MM.1S (cell line): ENCODE data around the gene RPL35A.
"Not testable (repeated sequence)": the region's sequence is repeated elsewhere in the genome, so short reads cannot be mapped to it uniquely, and the experiment has no call there.

Experiments used
- DNase-seq: peaks from one replicate; pipeline ENCODE4 v3.0.0-alpha.2; 2015
- H2AFZ ChIP-seq: fragments of 300-600 bp; sonication (generic); 2 replicates; pipeline ENCODE4 v1.6.0; 2016; ENCODE audit warnings: antibody characterized with exemption, low read length
- H3F3A ChIP-seq: fragments of 300-600 bp; sonication (generic); 2 replicates; pipeline ENCODE4 v1.6.1; 2016; ENCODE audit warnings: mild to moderate bottlenecking, antibody characterized with exemption, low read length, moderate library complexity, mixed read lengths; ENCODE audit not compliant: insufficient read depth
- H3K27ac ChIP-seq: fragments of 300-600 bp; sonication (generic); 2 replicates; pipeline ENCODE4 v1.5.1; 2016; ENCODE audit warnings: mild to moderate bottlenecking, low read length
- H3K27me3 ChIP-seq: fragments of 300-600 bp; sonication (generic); replicated peaks from 2 replicates; pipeline ENCODE4 v1.6.0; 2016; ENCODE audit warnings: low read length; ENCODE audit not compliant: insufficient read depth
- H3K36me3 ChIP-seq: fragments of 300-600 bp; sonication (generic); replicated peaks from 2 replicates; pipeline ENCODE4 v1.6.1; 2016; ENCODE audit warnings: mild to moderate bottlenecking, low read length, mixed read lengths; ENCODE audit not compliant: insufficient read depth
- H3K4me1 ChIP-seq: fragments of 300-600 bp; sonication (generic); 2 replicates; pipeline ENCODE4 v1.6.1; 2016; ENCODE audit warnings: low read length, mixed read lengths
- H3K4me2 ChIP-seq: fragments of 300-600 bp; sonication (generic); 2 replicates; pipeline ENCODE4 v1.6.0; 2016; ENCODE audit warnings: low read depth, low read length
- H3K4me3 ChIP-seq: fragments of 300-600 bp; sonication (generic); 2 replicates; pipeline ENCODE4 v1.5.1; 2016; ENCODE audit warnings: low read length, mixed read lengths
- H3K79me2 ChIP-seq: fragments of 300-600 bp; sonication (generic); 2 replicates; pipeline ENCODE4 v1.6.1; 2016; ENCODE audit warnings: mixed run types, low read length, mixed read lengths
- H3K9ac ChIP-seq: fragments of 300-600 bp; sonication (generic); 2 replicates; pipeline ENCODE4 v1.6.1; 2016; ENCODE audit warnings: low read length, mixed read lengths
- H3K9me2 ChIP-seq: fragments of 300-600 bp; sonication (generic); replicated peaks from 2 replicates; pipeline ENCODE4 v1.6.1; 2016; ENCODE audit warnings: mild to moderate bottlenecking, low read length, mixed read lengths; ENCODE audit not compliant: insufficient read depth
- H3K9me3 ChIP-seq: fragments of 300-600 bp; sonication (generic); replicated peaks from 2 replicates; pipeline ENCODE4 v1.6.1; 2016; ENCODE audit warnings: mild to moderate bottlenecking, low read length, mixed read lengths; ENCODE audit not compliant: insufficient read depth
- H4K20me1 ChIP-seq: fragments of 300-600 bp; sonication (generic); 2 replicates; pipeline ENCODE4 v1.6.1; 2016; ENCODE audit warnings: mild to moderate bottlenecking, low read length, moderate library complexity, mixed read lengths; ENCODE audit not compliant: insufficient read depth
- CTCF ChIP-seq: fragments of 300-600 bp; sonication (generic); IDR thresholded peaks from 2 replicates; pipeline ENCODE4 v1.5.1; 2016; ENCODE audit warnings: antibody characterized with exemption, low read length, mixed read lengths
- EZH2 ChIP-seq: fragments of 300-600 bp; sonication (generic); optimal IDR thresholded peaks from 2 replicates; pipeline ENCODE3; 2017; ENCODE audit warnings: low read depth, mild to moderate bottlenecking, antibody characterized with exemption, low read length, mixed read lengths
- EZH2phosphoT487 ChIP-seq: fragments of 300-600 bp; sonication (generic); IDR thresholded peaks from 2 replicates; pipeline ENCODE4 v1.6.1; 2018; ENCODE audit warnings: antibody characterized with exemption, low read length

Gene RPL35A

DNA sequence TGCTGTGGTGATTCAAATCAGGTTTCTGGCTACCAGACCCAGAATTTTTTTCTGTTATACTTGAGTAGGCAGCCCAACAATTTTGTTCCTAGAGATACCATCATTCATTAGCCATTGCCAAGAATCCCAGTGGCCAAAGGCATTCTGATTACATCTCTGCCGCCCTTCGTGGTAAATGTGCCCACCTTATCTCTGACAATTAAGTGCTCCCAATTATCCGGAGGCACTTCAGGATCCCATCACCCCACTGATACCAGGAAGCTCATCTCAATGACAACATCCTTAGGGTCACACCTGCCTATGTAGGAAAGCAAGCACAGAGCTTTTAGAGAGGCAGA, 43.2 kb upstream of the RPL35A start:
- H3K4me2 ChIP-seq: no peak overlapping the region
- no peak for TF ChIP-seq EZH2
- no peak for TF ChIP-seq EZH2phosphoT487
- no peak for DNase-seq
- H3K27me3 ChIP-seq: no peaks in the 10 kb centered on the region
- H3K4me1 ChIP-seq: 0 out of 2 replicates have a peak, but pooled peaks cover 2% of the 10 kb centered on the region
- no peaks in the 10 kb centered on the region for H3K9me3 ChIP-seq
- no peaks in the 10 kb centered on the region for H3K79me2 ChIP-seq
- no peaks in the 10 kb centered on the region for H3K9me2 ChIP-seq
- H3K4me3 ChIP-seq: no peak overlapping the region
- H4K20me1 ChIP-seq: no peaks in the 10 kb centered on the region
- H3F3A ChIP-seq: no peaks in the 10 kb centered on the region
- H3K9ac ChIP-seq: no peak overlapping the region
- no peaks in the 10 kb centered on the region for H3K36me3 ChIP-seq
- no peak overlapping the region for H2AFZ ChIP-seq
- no peak overlapping the region for H3K27ac ChIP-seq

GRCh38 chr3:197907196-197907595, 42.8 kb upstream of the RPL35A start:
- Histone ChIP-seq H3K27me3 (no peaks in the 10 kb centered on the region), H2AFZ (no peak overlapping the region), H3K79me2 (no peaks in the 10 kb centered on the region), H3K9me2 (no peaks in the 10 kb centered on the region), H3K4me2 (no peak overlapping the region), H4K20me1 (no peaks in the 10 kb centered on the region), H3K9ac (no peak overlapping the region), H3F3A (no peaks in the 10 kb centered on the region), H3K36me3 (no peaks in the 10 kb centered on the region), H3K4me3 (no peak overlapping the region), H3K9me3 (no peaks in the 10 kb centered on the region), H3K27ac (no peak overlapping the region), H3K4me1 (0 out of 2 replicates have a peak, but pooled peaks cover 2% of the 10 kb centered on the region)
- no peak for TF ChIP-seq CTCF
- no peak for TF ChIP-seq EZH2
- no peak for TF ChIP-seq EZH2phosphoT487
- no peak for DNase-seq

- not testable (repeated sequence) for H2AFZ ChIP-seq, H3K27ac ChIP-seq, H3K4me3 ChIP-seq, H3K9me3 ChIP-seq, H4K20me1 ChIP-seq, H3K4me2 ChIP-seq, H3K79me2 ChIP-seq, H3K36me3 ChIP-seq, H3K27me3 ChIP-seq, H3F3A ChIP-seq, DNase-seq, H3K9ac ChIP-seq, H3K9me2 ChIP-seq, H3K4me1 ChIP-seq
Observed at GRCh38 chr3:197908550-197908949, 41.4 kb upstream of the RPL35A start.

DNA sequence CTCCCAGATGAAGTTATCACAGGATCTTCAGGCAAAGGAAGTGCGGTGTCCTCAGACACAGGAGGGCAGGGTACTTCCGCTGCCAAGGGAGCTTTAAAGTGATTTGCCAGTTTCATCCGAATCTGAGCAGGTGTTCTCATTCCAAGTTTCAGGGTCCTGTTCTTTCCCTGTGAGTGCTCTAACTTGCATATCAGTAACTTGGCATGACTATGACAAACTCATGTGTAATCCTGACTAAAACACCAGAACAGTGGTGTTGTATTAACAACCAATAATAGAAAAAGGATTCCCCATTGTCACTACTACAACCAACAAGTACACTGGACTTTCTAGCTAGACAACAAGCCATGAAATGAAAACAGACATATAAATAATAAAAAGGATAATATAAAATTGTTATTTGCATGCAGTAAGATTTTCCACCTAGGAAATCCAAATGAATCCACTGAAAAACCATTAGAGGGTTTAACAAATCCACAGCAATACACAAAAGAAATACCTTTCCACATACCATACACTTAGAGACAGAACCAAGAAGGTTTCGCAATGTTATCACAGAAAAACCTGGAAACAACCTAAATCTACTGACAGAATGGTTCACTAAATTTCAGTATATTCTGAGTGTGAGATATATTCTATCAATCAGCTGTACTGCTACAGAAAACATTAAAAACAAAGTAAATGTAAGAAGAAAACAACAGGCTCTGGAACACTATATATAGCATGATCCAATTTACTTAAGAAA, 40.9 kb upstream of the RPL35A start:
- no peak for DNase-seq

More for the DNA sequence above, 40.9 kb upstream of the RPL35A start:
- Histone ChIP-seq H3K4me1 (0 out of 2 replicates have a peak, but pooled peaks cover 2% of the 10 kb centered on the region), H3K9me3 (no peaks in the 10 kb centered on the region), H3K9ac (no peak overlapping the region), H3K4me3 (no peak overlapping the region), H3K79me2 (no peaks in the 10 kb centered on the region), H3K27ac (no peak overlapping the region), H3F3A (no peaks in the 10 kb centered on the region), H3K36me3 (no peaks in the 10 kb centered on the region), H2AFZ (no peak overlapping the region), H3K4me2 (no peak overlapping the region), H4K20me1 (no peaks in the 10 kb centered on the region), H3K9me2 (no peaks in the 10 kb centered on the region), H3K27me3 (no peaks in the 10 kb centered on the region)
- TF ChIP-seq EZH2phosphoT487 (no peak), CTCF (no peak), EZH2 (no peak)
